Trophoblast cell (in vitro differentiated cells and primary cell): ENCODE results near the gene IL3.

Source experiments
- DNase-seq, 2 donors: peaks; one replicate each; pipeline ENCODE4 v3.0.0-alpha.2; 2016
- H2AFZ ChIP-seq: 2 replicates; pipeline ENCODE4 v1.6.1; 2013; ENCODE audit warnings: low read length, moderate library complexity, mild to moderate bottlenecking; ENCODE audit not compliant: insufficient read depth, poor library complexity
- H2AK5ac ChIP-seq: 2 replicates; pipeline ENCODE4 v1.6.1; 2013; ENCODE audit warnings: mild to moderate bottlenecking, low read length
- H2BK120ac ChIP-seq: 2 replicates; pipeline ENCODE4 v1.6.1; 2013; ENCODE audit warnings: low read length, mild to moderate bottlenecking, moderate library complexity; ENCODE audit not compliant: insufficient read depth, poor library complexity
- H2BK12ac ChIP-seq: 2 replicates; pipeline ENCODE4 v1.6.1; 2013; ENCODE audit warnings: mild to moderate bottlenecking, low read length, moderate library complexity
- H2BK5ac ChIP-seq: 2 replicates; pipeline ENCODE4 v1.6.1; 2013; ENCODE audit warnings: low read length, low read depth, moderate library complexity, mild to moderate bottlenecking; ENCODE audit not compliant: poor library complexity
- H3K14ac ChIP-seq: 2 replicates; pipeline ENCODE4 v1.6.1; 2013; ENCODE audit warnings: mild to moderate bottlenecking, low read length
- H3K18ac ChIP-seq: 2 replicates; pipeline ENCODE4 v1.6.1; 2013; ENCODE audit warnings: mild to moderate bottlenecking, low read length
- H3K23ac ChIP-seq: 2 replicates; pipeline ENCODE4 v1.6.1; 2013; ENCODE audit warnings: low read length
- H3K27ac ChIP-seq: 2 replicates; pipeline ENCODE4 v1.5.1; 2013; ENCODE audit warnings: low read depth, mild to moderate bottlenecking, inconsistent platforms, low read length, moderate library complexity
- H3K27me3 ChIP-seq: 2 replicates; pipeline ENCODE4 v1.6.1; 2013; ENCODE audit warnings: inconsistent platforms, mild to moderate bottlenecking, low read length, moderate library complexity; ENCODE audit not compliant: insufficient read depth
- H3K36me3 ChIP-seq, 2 experiments: 1 replicate in 1 of 2; 2 replicates in 1 of 2; pipeline ENCODE4 v1.6.1; 2013; ENCODE audit warnings: low read length in 2 of 2, mild to moderate bottlenecking in 2 of 2, moderate library complexity in 1 of 2; ENCODE audit not compliant: insufficient read depth in 2 of 2, control insufficient read depth in 1 of 2
- H3K4ac ChIP-seq: 2 replicates; pipeline ENCODE4 v1.6.1; 2013; ENCODE audit warnings: low read depth, mild to moderate bottlenecking, low read length, moderate library complexity
- H3K4me1 ChIP-seq, 2 experiments: 1 replicate in 1 of 2; 2 replicates in 1 of 2; pipeline ENCODE4 v1.6.1; 2013; ENCODE audit warnings: low read length in 2 of 2, mild to moderate bottlenecking in 2 of 2, moderate library complexity in 1 of 2; ENCODE audit not compliant: insufficient read depth in 2 of 2, control insufficient read depth in 1 of 2
- H3K4me2 ChIP-seq: 2 replicates; pipeline ENCODE4 v1.6.1; 2013; ENCODE audit warnings: inconsistent platforms, mild to moderate bottlenecking, low read length, moderate library complexity
- H3K4me3 ChIP-seq: 2 replicates; pipeline ENCODE4 v1.5.1; 2013; ENCODE audit warnings: mild to moderate bottlenecking, low read depth, low read length, inconsistent platforms
- H3K79me1 ChIP-seq: one replicate; pipeline ENCODE4 v1.6.1; 2013; ENCODE audit warnings: low read length
- H3K79me2 ChIP-seq: 2 replicates; pipeline ENCODE4 v1.6.1; 2013; ENCODE audit warnings: low read length, mild to moderate bottlenecking; ENCODE audit not compliant: control insufficient read depth, insufficient read depth, poor library complexity
- H3K9ac ChIP-seq: 2 replicates; pipeline ENCODE4 v1.6.1; 2013; ENCODE audit warnings: mild to moderate bottlenecking, low read length
- H3K9me3 ChIP-seq: 2 replicates; pipeline ENCODE4 v1.6.1; 2013; ENCODE audit warnings: low read depth, mild to moderate bottlenecking, control low read depth, inconsistent platforms, low read length; ENCODE audit not compliant: insufficient read depth
- H4K12ac ChIP-seq: 2 replicates; pipeline ENCODE4 v1.6.1; 2013; ENCODE audit warnings: low read depth, mild to moderate bottlenecking, low read length, moderate library complexity
- H4K8ac ChIP-seq: 2 replicates; pipeline ENCODE4 v1.6.1; 2013; ENCODE audit warnings: low read depth, mild to moderate bottlenecking, low read length, moderate library complexity
- H4K91ac ChIP-seq: one replicate; pipeline ENCODE4 v1.6.1; 2013; ENCODE audit warnings: low read depth, mild to moderate bottlenecking, low read length, moderate library complexity
- whole genome bisulfite sequencing: extraction: QIAGEN DNeasy Blood & Tissue Kit; methylation state at CpG from one replicate; pipeline ENCODE4 v1.1.7; 2013; ENCODE audit warnings: missing lambda C conversion rate; ENCODE audit not compliant: insufficient read length, insufficient coverage; ENCODE audit errors: extremely low coverage; 5-methylcytosine and 5-hydroxymethylcytosine counted together

Gene IL3

GRCh38 chr5:132021654-132022053, 38.8 kb upstream of the IL3 start:
- no peaks in the 10 kb centered on the region for H3K9me3 ChIP-seq
- no peak overlapping the region for H2BK12ac ChIP-seq
- no peak overlapping the region for H3K14ac ChIP-seq
- no peak overlapping the region for H3K4ac ChIP-seq
- H3K23ac ChIP-seq: no peak overlapping the region
- no peak overlapping the region for H3K18ac ChIP-seq
- WGBS: no CpG with 5 or more reads among the region's 2 CpGs
- H2BK5ac ChIP-seq: no peak overlapping the region
- H4K8ac ChIP-seq: no peak overlapping the region
- H3K79me1 ChIP-seq: no peaks in the 10 kb centered on the region
- no peak overlapping the region for H4K12ac ChIP-seq
- H4K91ac ChIP-seq: no peak overlapping the region
- no peak overlapping the region for H2BK120ac ChIP-seq
- no peak for DNase-seq
- H3K36me3 ChIP-seq: no peaks in the 10 kb centered on the region
- H3K4me3 ChIP-seq: no peak overlapping the region
- no peak overlapping the region for H2AK5ac ChIP-seq
- H3K79me2 ChIP-seq: no peaks in the 10 kb centered on the region
- H3K4me2 ChIP-seq: no peak overlapping the region
- H3K4me1 ChIP-seq: no peaks in the 10 kb centered on the region
- H2AFZ ChIP-seq: no peak overlapping the region
- H3K27ac ChIP-seq: no peak overlapping the region
- H3K27me3 ChIP-seq: no peaks in the 10 kb centered on the region
- no peak overlapping the region for H3K9ac ChIP-seq

DNA sequence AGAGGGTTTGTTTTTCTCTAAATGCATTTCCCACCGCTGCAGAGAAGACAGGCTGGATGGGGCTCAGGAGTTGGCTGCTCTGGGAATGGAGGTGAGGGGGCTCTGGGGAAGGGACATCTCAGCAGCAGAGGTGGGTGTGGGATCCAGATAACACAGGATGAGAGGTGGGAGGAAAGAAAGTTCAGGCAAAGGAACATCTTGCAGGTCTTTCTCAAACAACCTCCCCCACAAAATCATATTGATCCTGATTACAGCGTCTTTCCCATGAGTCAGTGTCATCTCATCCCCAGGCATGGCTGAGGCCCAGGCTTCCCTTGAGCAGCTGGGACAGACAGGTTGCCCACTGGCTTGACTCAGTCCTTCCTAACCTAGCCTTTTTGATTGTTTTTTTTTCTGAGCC, 37.7 kb upstream of the IL3 start:
- Histone ChIP-seq H3K79me1 (no peaks in the 10 kb centered on the region), H2BK5ac (no peak overlapping the region), H4K91ac (no peak overlapping the region), H4K8ac (no peak overlapping the region), H3K4ac (no peak overlapping the region), H3K9ac (no peak overlapping the region), H3K18ac (no peak overlapping the region), H4K12ac (no peak overlapping the region), H2AFZ (no peak overlapping the region), H3K4me3 (no peak overlapping the region), H3K27ac (no peak overlapping the region), H2AK5ac (no peak overlapping the region), H3K9me3 (no peaks in the 10 kb centered on the region), H3K4me1 (no peaks in the 10 kb centered on the region), H2BK12ac (no peak overlapping the region), H2BK120ac (no peak overlapping the region), H3K27me3 (no peaks in the 10 kb centered on the region), H3K14ac (no peak overlapping the region), H3K36me3 (no peaks in the 10 kb centered on the region), H3K79me2 (no peaks in the 10 kb centered on the region), H3K23ac (no peak overlapping the region), H3K4me2 (no peak overlapping the region)
- no CpG with 5 or more reads among the region's 2 CpGs for WGBS
- no peak for DNase-seq

- WGBS: no CpG with 5 or more reads among the region's 5 CpGs
- no peaks in the 10 kb centered on the region for H3K27me3 ChIP-seq
Observed at GRCh38 chr5:132023258-132024116, 37.0 kb upstream of the IL3 start.

GRCh38 chr5:132024117-132024435, 36.4 kb upstream of the IL3 start:
- no peaks in the 10 kb centered on the region for H3K79me1 ChIP-seq
- no peaks in the 10 kb centered on the region for H3K27me3 ChIP-seq
- no peak for DNase-seq
- H2BK120ac ChIP-seq: no peak overlapping the region
- no peak overlapping the region for H4K91ac ChIP-seq
- H3K18ac ChIP-seq: no peak overlapping the region
- H3K36me3 ChIP-seq: no peaks in the 10 kb centered on the region
- no peaks in the 10 kb centered on the region for H3K9me3 ChIP-seq
- no peak overlapping the region for H2AK5ac ChIP-seq
- H2BK12ac ChIP-seq: no peak overlapping the region
- WGBS: no CpG with 5 or more reads among the region's 4 CpGs
- no peak overlapping the region for H3K27ac ChIP-seq
- H3K4me1 ChIP-seq: no peaks in the 10 kb centered on the region
- H3K4me3 ChIP-seq: no peak overlapping the region
- H3K9ac ChIP-seq: no peak overlapping the region
- H3K14ac ChIP-seq: no peak overlapping the region
- no peak overlapping the region for H4K12ac ChIP-seq
- H2BK5ac ChIP-seq: no peak overlapping the region
- no peak overlapping the region for H2AFZ ChIP-seq
- H4K8ac ChIP-seq: no peak overlapping the region
- H3K4ac ChIP-seq: no peak overlapping the region
- H3K23ac ChIP-seq: no peak overlapping the region
- H3K4me2 ChIP-seq: no peak overlapping the region
- no peaks in the 10 kb centered on the region for H3K79me2 ChIP-seq

More at GRCh38 chr5:132023258-132024116, 37.0 kb upstream of the IL3 start:
- Histone ChIP-seq H4K91ac (no peak overlapping the region), H3K4me3 (no peak overlapping the region), H3K79me2 (no peaks in the 10 kb centered on the region), H3K79me1 (no peaks in the 10 kb centered on the region), H4K8ac (no peak overlapping the region), H3K4ac (no peak overlapping the region), H2BK5ac (no peak overlapping the region), H3K4me1 (no peaks in the 10 kb centered on the region), H2BK120ac (no peak overlapping the region), H4K12ac (no peak overlapping the region), H3K14ac (no peak overlapping the region), H2BK12ac (no peak overlapping the region), H3K18ac (no peak overlapping the region), H3K9me3 (no peaks in the 10 kb centered on the region), H3K23ac (no peak overlapping the region), H3K4me2 (no peak overlapping the region), H3K27ac (no peak overlapping the region), H3K36me3 (no peaks in the 10 kb centered on the region), H2AK5ac (no peak overlapping the region), H2AFZ (no peak overlapping the region), H3K9ac (no peak overlapping the region)
- no peak for DNase-seq
